Sigmoid colon (tissue), 3 donors: ENCODE data around the gene DNAH17.

Source experiments
- CTCF ChIP-seq, 4 experiments: fragments of 450-650 bp in 3 of 4; fragments of 200-600 bp in 1 of 4; IDR thresholded peaks; one replicate each; pipeline ENCODE4 v1.5.1; 2016 to 2019; ENCODE audit warnings: antibody characterized with exemption in 4 of 4, mild to moderate bottlenecking in 3 of 4, moderate library complexity in 2 of 4
- POLR2A ChIP-seq, 2 donors: fragments of 450-650 bp; IDR thresholded peaks; one replicate each; pipeline ENCODE4 v1.6.1; 2016; ENCODE audit warnings: antibody characterized with exemption in 2 of 2, mild to moderate bottlenecking in 2 of 2, moderate library complexity in 2 of 2

- TF ChIP-seq CTCF (IDR thresholded peaks at IDR 0.05) (no peak), POLR2A (IDR thresholded peaks at IDR 0.05) (no peak)
These were observed 19.6 kb downstream of the DNAH17 start for GRCh38 chr17:78557598-78558039.
